Left ventricle myocardium inferior (tissue), 1 donor: Measurements from ENCODE around the gene TMPRSS13. TPM values are rescaled to one million over a fixed set of nuclear protein-coding genes. Genes with fewer than 3 reads are reported as not detected.

ENCODE experiments used
- DNase-seq: peaks from one replicate; pipeline ENCODE4 v3.0.0-alpha.2; 2020
- H3K27ac ChIP-seq: fragments of 200-600 bp; replicated peaks from 2 replicates; pipeline ENCODE4 v1.8.0; 2021
- H3K27me3 ChIP-seq: fragments of 200-600 bp; 2 replicates; pipeline ENCODE4 v1.8.0; 2021; ENCODE audit warnings: low read depth
- H3K36me3 ChIP-seq: fragments of 200-600 bp; 2 replicates; pipeline ENCODE4 v1.8.0; 2021
- H3K4me1 ChIP-seq: fragments of 200-600 bp; 2 replicates; pipeline ENCODE4 v1.8.0; 2021
- H3K4me3 ChIP-seq: fragments of 200-600 bp; 2 replicates; pipeline ENCODE4 v1.8.0; 2021; ENCODE audit warnings: mild to moderate bottlenecking, moderate library complexity
- H3K9me3 ChIP-seq: fragments of 200-600 bp; replicated peaks from 2 replicates; pipeline ENCODE4 v1.8.0; 2021
- CTCF ChIP-seq: fragments of 200-600 bp; IDR thresholded peaks from 2 replicates; pipeline ENCODE4 v1.8.0; 2021; ENCODE audit warnings: antibody characterized with exemption, mild to moderate bottlenecking, borderline replicate concordance
- intact Hi-C: fragments of 100-400 bp; cut with micrococcal nuclease; formaldehyde crosslinking; loops from one replicate; pipeline ENCODE4 v1.11.0; 2022
- total RNA-seq: library from RNA; stranded (reverse); fragmentation: NEBNext Ultra II Directional; extraction: Animal tissue kit (Norgen Biotek cat#: 25700); gene quantifications from one replicate; pipeline ENCODE4 v1.2.1, GENCODE V29; 2021
- donor health status: DM: no; HTN: yes; CAD: no; lungs with severe emphysema.

The TMPRSS13 gene
- total RNA-seq, 1 donor from 2014 or later = not detected

GRCh38 chr11:117873828-117874125, 55.4 kb downstream of the TMPRSS13 start:
- intact Hi-C loops = no loop called here

GRCh38 chr11:117872975-117873827, 56.0 kb downstream of the TMPRSS13 start:
- intact Hi-C loops = no loop called here

More at GRCh38 chr11:117873828-117874125, 55.4 kb downstream of the TMPRSS13 start:
- DNase-seq = no peak
- TF ChIP-seq CTCF = no peak
- H3K4me3 ChIP-seq = peak overlapping the region; percentile 87
- peaks cover 97% of the 10 kb centered on the region for H3K4me1 ChIP-seq
- H3K36me3 ChIP-seq = no peaks in the 10 kb centered on the region
- no peaks in the 10 kb centered on the region for H3K9me3 ChIP-seq
- peaks cover 55% of the 10 kb centered on the region for H3K27me3 ChIP-seq
- H3K27ac ChIP-seq = peak overlapping the region; percentile 92

GRCh38 chr11:117872420-117872961, 56.7 kb downstream of the TMPRSS13 start:
- Histone ChIP-seq H3K9me3 (no peaks in the 10 kb centered on the region), H3K4me1 (peaks cover 98% of the 10 kb centered on the region), H3K27ac (peak overlapping the region; percentile 92), H3K4me3 (peak overlapping the region; percentile 87), H3K36me3 (no peaks in the 10 kb centered on the region), H3K27me3 (peaks cover 55% of the 10 kb centered on the region)
- no peak for TF ChIP-seq CTCF
- intact Hi-C loops = no loop called here
- peak; percentile 47 for DNase-seq

More at GRCh38 chr11:117872975-117873827, 56.0 kb downstream of the TMPRSS13 start:
- H3K27me3 ChIP-seq = peaks cover 55% of the 10 kb centered on the region
- no peaks in the 10 kb centered on the region for H3K9me3 ChIP-seq
- H3K36me3 ChIP-seq = no peaks in the 10 kb centered on the region
- no peak for TF ChIP-seq CTCF
- H3K4me1 ChIP-seq = peaks cover 100% of the 10 kb centered on the region
- no peak for DNase-seq
- H3K4me3 ChIP-seq = peak overlapping the region; percentile 87
- peak overlapping the region; percentile 92 for H3K27ac ChIP-seq

GRCh38 chr11:117871784-117872183, 57.4 kb downstream of the TMPRSS13 start:
- Histone ChIP-seq H3K9me3 (no peaks in the 10 kb centered on the region), H3K4me3 (no peak overlapping the region), H3K27me3 (peaks cover 51% of the 10 kb centered on the region), H3K36me3 (no peaks in the 10 kb centered on the region), H3K4me1 (peaks cover 98% of the 10 kb centered on the region), H3K27ac (peak overlapping the region; percentile 92)
- TF ChIP-seq CTCF = no peak
- DNase-seq = no peak
- intact Hi-C loops = no loop called here

GRCh38 chr11:117871160-117871559, 58.0 kb downstream of the TMPRSS13 start:
- Histone ChIP-seq H3K36me3 (no peaks in the 10 kb centered on the region), H3K9me3 (no peaks in the 10 kb centered on the region), H3K4me3 (no peak overlapping the region), H3K4me1 (peaks cover 98% of the 10 kb centered on the region), H3K27ac (peak overlapping the region; percentile 92), H3K27me3 (peaks cover 45% of the 10 kb centered on the region)
- DNase-seq = no peak
- intact Hi-C loops = no loop called here
- no peak for TF ChIP-seq CTCF
